GM18498 (cell line): Measurements from ENCODE around the gene NPIPB13.
"Not testable (repeated sequence)": the region's sequence is repeated elsewhere in the genome, so short reads cannot be mapped to it uniquely, and the experiment has no call there.

Experiments used
- ATAC-seq: cut with Tn5 transposase; IDR thresholded peaks from one replicate; pipeline ENCODE4 v1.9.1; 2021; ENCODE audit warnings: mild to moderate bottlenecking, moderate library complexity; ENCODE audit not compliant: unreplicated experiment

Gene NPIPB13

GRCh38 chr16:30248379-30248778 is at the start of gene NPIPB13:
TSS of gene NPIPB13 (minus strand) at chr16:30248479. CDS start at chr16:30245573, 2,906 bp downstream.
- not testable (repeated sequence) for ATAC-seq

DNA sequence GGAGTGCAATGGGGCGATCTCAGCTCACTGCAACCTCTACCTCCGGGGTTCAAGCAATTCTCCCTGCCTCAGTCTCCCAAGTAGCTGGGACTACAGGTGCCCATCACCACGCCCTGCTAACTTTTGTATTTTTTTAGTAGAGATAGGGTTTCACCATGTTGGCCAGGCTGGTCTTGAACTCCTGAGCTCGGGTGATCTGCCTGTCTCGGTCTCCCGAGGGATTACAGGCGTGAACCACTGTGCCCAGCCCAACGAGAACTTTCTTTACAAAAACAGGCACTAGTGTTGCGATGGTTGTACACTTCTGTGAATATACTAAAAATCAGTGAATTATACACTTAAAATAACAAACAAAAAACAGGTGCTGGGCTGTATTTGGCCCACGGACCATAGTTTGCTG is 34.1 kb upstream of the NPIPB13 start:
- ATAC-seq, result not testable (repeated sequence)

GRCh38 chr16:30278523-30278922 is 30.2 kb upstream of the NPIPB13 start:
- not testable (repeated sequence) for ATAC-seq

- not testable (repeated sequence) for ATAC-seq
Observed at GRCh38 chr16:30217082-30217481, 31.2 kb downstream of the NPIPB13 start.

GRCh38 chr16:30211414-30211813 is 36.9 kb downstream of the NPIPB13 start:
- ATAC-seq, result not testable (repeated sequence)

GRCh38 chr16:30209032-30209431 is 39.2 kb downstream of the NPIPB13 start:
- ATAC-seq, result not testable (repeated sequence)

- not testable (repeated sequence) for ATAC-seq
Observed at GRCh38 chr16:30207063-30207704, 41.1 kb downstream of the NPIPB13 start.

DNA sequence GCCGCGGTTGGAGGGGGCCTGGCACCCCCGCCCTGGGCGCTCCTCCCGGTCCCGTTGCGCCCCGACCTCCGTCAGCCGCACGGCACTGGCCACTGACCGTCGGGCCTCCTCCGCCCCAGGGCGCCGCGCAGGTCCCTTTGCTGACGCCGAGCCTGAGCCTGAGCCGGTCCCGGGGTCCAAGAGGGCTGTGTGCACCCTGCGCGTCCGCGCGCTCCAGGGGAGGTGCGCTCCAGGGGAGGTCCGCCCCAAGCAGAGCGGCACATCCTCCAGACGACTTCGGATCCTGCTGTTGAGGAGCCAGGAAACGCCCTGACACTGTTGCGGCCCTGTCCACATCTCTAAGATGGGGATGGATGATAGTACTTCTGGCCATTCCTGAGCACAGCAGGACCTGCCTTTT is 42.0 kb downstream of the NPIPB13 start:
- not testable (repeated sequence) for ATAC-seq

DNA sequence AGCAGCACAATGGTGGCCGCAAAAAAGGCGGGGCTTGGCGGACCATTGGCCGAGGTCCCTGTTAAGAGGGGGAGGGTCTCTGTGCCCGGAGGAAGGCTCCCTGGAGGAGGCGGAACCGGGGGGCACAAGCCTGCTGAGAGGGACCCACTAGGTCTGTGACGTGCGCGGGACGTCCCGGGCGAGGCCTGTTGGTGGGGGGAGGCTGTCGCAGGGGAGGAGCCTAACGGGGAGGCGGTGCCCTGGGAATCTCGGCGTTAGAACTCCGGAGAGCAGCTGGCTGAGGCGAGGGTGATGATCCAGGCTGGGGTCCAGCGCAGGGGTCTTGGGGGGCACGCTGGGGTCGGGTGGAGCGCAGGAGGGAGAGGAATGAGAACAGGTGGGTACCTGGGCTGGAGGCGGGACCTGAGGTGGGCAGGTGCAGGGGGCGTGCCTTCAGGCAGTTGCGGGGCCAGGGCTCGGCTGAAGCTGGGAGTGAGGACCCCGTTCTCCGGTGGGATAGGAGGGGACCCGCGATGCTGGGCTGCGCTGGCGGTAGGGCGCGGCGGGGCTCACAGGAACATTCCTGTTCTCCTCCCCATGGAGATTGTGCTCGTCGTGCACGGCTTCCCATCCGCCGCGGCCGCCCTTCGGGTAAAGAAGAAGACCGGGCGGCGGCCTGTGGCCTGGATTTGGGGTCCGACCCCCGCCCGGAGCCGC is 42.6 kb downstream of the NPIPB13 start:
- ATAC-seq, result not testable (repeated sequence)

DNA sequence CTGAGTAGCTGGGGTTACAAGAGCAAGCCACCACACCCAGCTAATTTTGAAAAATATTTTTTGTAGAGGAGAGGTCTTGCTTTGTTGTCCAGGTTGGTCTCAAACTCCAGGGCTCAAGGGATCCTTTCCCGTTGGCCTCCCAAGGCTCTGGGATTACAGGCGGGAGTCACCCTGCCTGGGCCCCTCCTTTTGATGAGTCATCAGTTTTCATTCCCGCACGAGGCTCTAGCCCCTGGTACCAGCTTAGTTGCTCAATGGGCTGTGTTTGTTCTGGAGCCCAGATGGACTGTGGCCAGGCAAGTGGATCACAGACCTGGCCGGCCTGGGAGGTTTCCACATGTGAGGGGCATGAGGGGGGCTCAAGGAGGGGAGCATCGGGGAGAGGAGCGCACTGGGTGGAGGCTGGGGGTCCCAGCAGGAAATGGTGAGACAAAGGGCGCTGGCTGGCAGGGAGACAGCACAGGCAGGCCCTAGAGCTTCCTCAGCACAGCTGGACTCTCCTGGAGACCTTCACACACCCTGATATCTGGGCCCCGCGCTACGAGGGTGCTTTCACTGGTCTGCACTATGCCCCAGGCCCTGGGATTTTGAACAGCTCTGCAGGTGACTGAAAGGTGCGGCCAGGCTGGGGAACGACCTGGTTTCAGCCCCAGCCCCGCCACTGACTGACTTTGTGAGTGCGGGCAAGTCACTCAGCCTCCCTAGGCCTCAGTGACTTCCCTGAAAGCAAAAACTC is 48.5 kb downstream of the NPIPB13 start:
- ATAC-seq, result not testable (repeated sequence)

DNA sequence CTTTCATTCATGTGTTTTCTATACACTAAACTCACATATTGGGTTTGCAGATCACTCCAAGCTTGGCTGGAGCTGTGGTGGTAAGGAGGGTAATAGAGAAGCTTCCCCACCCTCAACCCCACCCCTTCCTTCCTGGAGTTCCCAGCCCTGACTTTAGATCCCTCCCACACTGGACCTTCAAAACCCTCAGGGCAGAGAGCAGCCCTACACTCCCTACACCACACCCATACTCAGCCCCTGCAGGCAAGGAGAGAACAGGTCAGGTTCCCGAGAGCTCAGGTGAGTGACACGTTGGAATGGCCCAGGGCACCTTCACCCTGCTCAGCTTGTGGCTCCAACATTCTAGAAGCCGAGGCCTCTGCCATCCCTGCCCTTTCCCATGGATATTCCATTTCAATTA is 49.2 kb downstream of the NPIPB13 start, which contains the start of gene SULT1A3:
TSS of gene SULT1A3 (plus strand) at position 207 of the 400 bp plus-strand sequence. CDS start 1,474 bp downstream, outside the sequence.
- ATAC-seq, result not testable (repeated sequence)
